ENCODE data around the gene IGFL4.

The IGFL4 gene

GRCh38 chr19:46085888-46086287 lies 45.1 kb upstream of the IGFL4 start:
- H3K79me2 ChIP-seq (ENCODE audit: insufficient read depth, low read length) = no peaks in the 10 kb centered on the region
- TF ChIP-seq CTCF (IDR thresholded peaks at IDR 0.05; ENCODE audit: low read length) = no peak
- no peak for TF ChIP-seq EZH2 (IDR thresholded peaks at IDR 0.05; ENCODE audit: borderline replicate concordance, low read length)

GRCh38 chr19:46082728-46083050 lies 41.9 kb upstream of the IGFL4 start:
- H3K9me2 ChIP-seq (ENCODE audit: low read depth, low read length) = no peaks in the 10 kb centered on the region
- H3K9ac ChIP-seq (ENCODE audit: low read length) = no peak overlapping the region
- no peak overlapping the region for H3K27ac ChIP-seq (ENCODE audit: low read depth, low read length, poor library complexity, severe bottlenecking)
- no peaks in the 10 kb centered on the region for H4K20me1 ChIP-seq (ENCODE audit: insufficient read depth, low read length)
- H3K4me2 ChIP-seq (ENCODE audit: low read length) = no peak overlapping the region
- peaks cover 3% of the 10 kb centered on the region; the same call in 1 of the 2 replicates for H3K27me3 ChIP-seq (ENCODE audit: insufficient read depth, low read length)
- no peaks in the 10 kb centered on the region for H3K36me3 ChIP-seq (ENCODE audit: insufficient read depth, low read length)
- H2AFZ ChIP-seq (ENCODE audit: low read length) = no peak overlapping the region
- H3K4me3 ChIP-seq (ENCODE audit: low read depth, low read length, poor library complexity, severe bottlenecking) = no peak overlapping the region
- TF ChIP-seq CTCF (IDR thresholded peaks at IDR 0.05; ENCODE audit: low read length) (no peak), EZH2 (IDR thresholded peaks at IDR 0.05; ENCODE audit: borderline replicate concordance, low read length) (no peak)
- H3K4me1 ChIP-seq (ENCODE audit: insufficient read depth, low read length, severe bottlenecking) = no peaks in the 10 kb centered on the region
- H3F3A ChIP-seq (ENCODE audit: insufficient read depth, low read length) = no peaks in the 10 kb centered on the region
- H3K79me2 ChIP-seq (ENCODE audit: insufficient read depth, low read length) = no peaks in the 10 kb centered on the region
- no peaks in the 10 kb centered on the region for H3K9me3 ChIP-seq (ENCODE audit: low read length)

More at GRCh38 chr19:46085888-46086287, 45.1 kb upstream of the IGFL4 start:
- H3K4me1 ChIP-seq (ENCODE audit: insufficient read depth, low read length, severe bottlenecking) = no peaks in the 10 kb centered on the region
- H3K9me2 ChIP-seq (ENCODE audit: low read depth, low read length) = no peaks in the 10 kb centered on the region
- H3K9ac ChIP-seq (ENCODE audit: low read length) = no peak overlapping the region
- H3K4me3 ChIP-seq (ENCODE audit: low read depth, low read length, poor library complexity, severe bottlenecking) = no peak overlapping the region
- no peak overlapping the region for H3K4me2 ChIP-seq (ENCODE audit: low read length)
- H3K27ac ChIP-seq (ENCODE audit: low read depth, low read length, poor library complexity, severe bottlenecking) = no peak overlapping the region
- no peak overlapping the region for H2AFZ ChIP-seq (ENCODE audit: low read length)
- H3K9me3 ChIP-seq (ENCODE audit: low read length) = peaks cover 4% of the 10 kb centered on the region; the same call in 1 of the 2 replicates
- H4K20me1 ChIP-seq (ENCODE audit: insufficient read depth, low read length) = no peaks in the 10 kb centered on the region
- H3K36me3 ChIP-seq (ENCODE audit: insufficient read depth, low read length) = no peaks in the 10 kb centered on the region
- no peaks in the 10 kb centered on the region for H3F3A ChIP-seq (ENCODE audit: insufficient read depth, low read length)
- peaks cover 7% of the 10 kb centered on the region; the same call in 1 of the 2 replicates for H3K27me3 ChIP-seq (ENCODE audit: insufficient read depth, low read length)

GRCh38 chr19:46081928-46082727 lies 41.3 kb upstream of the IGFL4 start:
- Histone ChIP-seq H3K79me2 (ENCODE audit: insufficient read depth, low read length) (no peaks in the 10 kb centered on the region), H3K27ac (ENCODE audit: low read depth, low read length, poor library complexity, severe bottlenecking) (no peak overlapping the region), H3K9ac (ENCODE audit: low read length) (no peak overlapping the region), H3K9me2 (ENCODE audit: low read depth, low read length) (no peaks in the 10 kb centered on the region), H3K36me3 (ENCODE audit: insufficient read depth, low read length) (no peaks in the 10 kb centered on the region), H4K20me1 (ENCODE audit: insufficient read depth, low read length) (no peaks in the 10 kb centered on the region), H3K9me3 (ENCODE audit: low read length) (no peaks in the 10 kb centered on the region), H2AFZ (ENCODE audit: low read length) (no peak overlapping the region), H3K4me3 (ENCODE audit: low read depth, low read length, poor library complexity, severe bottlenecking) (no peak overlapping the region), H3K27me3 (ENCODE audit: insufficient read depth, low read length) (no peaks in the 10 kb centered on the region), H3F3A (ENCODE audit: insufficient read depth, low read length) (no peaks in the 10 kb centered on the region), H3K4me2 (ENCODE audit: low read length) (no peak overlapping the region), H3K4me1 (ENCODE audit: insufficient read depth, low read length, severe bottlenecking) (no peaks in the 10 kb centered on the region)
- TF ChIP-seq EZH2 (IDR thresholded peaks at IDR 0.05; ENCODE audit: borderline replicate concordance, low read length) (no peak), CTCF (IDR thresholded peaks at IDR 0.05; ENCODE audit: low read length) (peak; percentile 61)

All from OCI-LY1 (cell line).